ENCODE results near the gene CALCB.

CALCB gene

DNA sequence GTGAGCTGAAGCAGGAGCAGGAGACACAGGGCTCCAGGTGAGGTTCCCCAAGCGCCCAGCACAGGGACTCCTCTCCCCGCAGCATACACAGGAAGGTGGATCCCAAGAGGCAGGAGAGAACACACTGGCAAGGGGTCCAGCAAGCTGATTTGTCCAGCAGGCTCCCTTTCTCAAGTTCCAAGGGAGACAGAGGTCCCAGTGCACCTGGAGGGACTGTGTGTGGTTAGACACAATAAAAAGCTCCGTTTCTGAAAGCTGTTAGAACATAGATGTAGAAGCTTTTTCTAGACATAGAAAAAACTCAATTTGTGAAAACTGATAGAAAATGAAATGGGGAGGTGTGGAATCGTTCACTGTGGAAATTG lies 1.8 kb downstream of the CALCB start:
- Histone ChIP-seq H3K4me3 (ENCODE audit: low read length) (no peak overlapping the region), H3K9ac (ENCODE audit: low read depth, low read length) (no peak overlapping the region), H3K27ac (ENCODE audit: low read depth, low read length) (no peak overlapping the region), H3K27me3 (ENCODE audit: insufficient read depth, low read length) (peaks cover 33% of the 10 kb centered on the region), H3K36me3 (ENCODE audit: insufficient read depth, low read length) (no peaks in the 10 kb centered on the region), H3K9me3 (ENCODE audit: insufficient read depth, low read depth, low read length) (peaks cover 7% of the 10 kb centered on the region; the same call in 1 of the 2 replicates), H3K4me1 (ENCODE audit: insufficient read depth, low read length) (peaks cover 4% of the 10 kb centered on the region; the same call in 1 of the 2 replicates)
- whole genome bisulfite sequencing = 56% methylated on average over 4 of the region's 4 CpGs

DNA sequence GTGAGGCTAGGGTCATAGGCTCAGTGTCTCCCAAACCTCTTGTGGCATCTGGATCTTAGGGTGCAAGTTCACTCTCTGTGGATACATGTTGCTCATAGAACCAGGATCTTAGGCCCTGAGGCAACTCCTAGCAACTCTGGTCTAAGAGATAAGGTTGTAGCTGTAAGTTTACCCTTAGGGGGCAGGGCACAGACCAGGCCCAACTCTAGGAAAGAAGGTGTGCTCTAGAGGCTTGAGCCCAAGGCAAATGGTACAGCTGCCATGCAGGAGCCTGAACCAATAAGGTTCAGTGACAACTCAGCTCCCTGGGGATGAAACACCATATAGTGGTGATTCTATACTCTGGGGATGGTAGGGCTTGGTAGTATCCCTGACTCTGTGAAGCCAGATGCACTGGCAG lies 17.8 kb downstream of the CALCB start:
- no peaks in the 10 kb centered on the region for H3K36me3 ChIP-seq (ENCODE audit: insufficient read depth, low read length)
- H3K27me3 ChIP-seq (ENCODE audit: insufficient read depth, low read length) = no peaks in the 10 kb centered on the region
- H3K4me1 ChIP-seq (ENCODE audit: insufficient read depth, low read length) = no peaks in the 10 kb centered on the region
- H3K9me3 ChIP-seq (ENCODE audit: insufficient read depth, low read depth, low read length) = no peaks in the 10 kb centered on the region
- no peak overlapping the region for H3K9ac ChIP-seq (ENCODE audit: low read depth, low read length)
- H3K27ac ChIP-seq (ENCODE audit: low read depth, low read length) = no peak overlapping the region
- H3K4me3 ChIP-seq (ENCODE audit: low read length) = no peak overlapping the region

DNA sequence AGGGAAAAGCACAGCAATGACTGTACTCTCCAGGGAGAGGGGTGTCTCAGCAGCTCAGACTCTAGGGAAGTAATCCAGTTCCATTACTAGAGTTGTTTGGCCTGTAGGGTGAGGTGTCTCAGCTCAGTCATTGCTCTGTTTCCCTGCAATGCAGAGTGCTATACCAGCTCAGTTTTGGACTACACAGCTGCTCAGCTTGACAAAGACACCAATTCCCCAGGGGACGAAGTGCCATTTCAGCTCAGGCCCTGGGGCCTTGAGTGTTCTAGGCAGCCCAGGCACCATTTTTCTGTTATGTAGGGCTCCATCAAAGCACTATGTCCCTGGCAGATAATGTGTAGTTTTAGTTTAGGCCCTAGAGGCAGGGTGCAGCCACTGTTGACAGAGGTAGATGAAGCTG lies 18.2 kb downstream of the CALCB start:
- Histone ChIP-seq H3K27ac (ENCODE audit: low read depth, low read length) (no peak overlapping the region), H3K36me3 (ENCODE audit: insufficient read depth, low read length) (no peaks in the 10 kb centered on the region), H3K4me1 (ENCODE audit: insufficient read depth, low read length) (no peaks in the 10 kb centered on the region), H3K4me3 (ENCODE audit: low read length) (no peak overlapping the region), H3K9me3 (ENCODE audit: insufficient read depth, low read depth, low read length) (no peaks in the 10 kb centered on the region), H3K9ac (ENCODE audit: low read depth, low read length) (no peak overlapping the region), H3K27me3 (ENCODE audit: insufficient read depth, low read length) (no peaks in the 10 kb centered on the region)
- WGBS = 92% methylated on average over 1 of the region's 1 CpG

DNA sequence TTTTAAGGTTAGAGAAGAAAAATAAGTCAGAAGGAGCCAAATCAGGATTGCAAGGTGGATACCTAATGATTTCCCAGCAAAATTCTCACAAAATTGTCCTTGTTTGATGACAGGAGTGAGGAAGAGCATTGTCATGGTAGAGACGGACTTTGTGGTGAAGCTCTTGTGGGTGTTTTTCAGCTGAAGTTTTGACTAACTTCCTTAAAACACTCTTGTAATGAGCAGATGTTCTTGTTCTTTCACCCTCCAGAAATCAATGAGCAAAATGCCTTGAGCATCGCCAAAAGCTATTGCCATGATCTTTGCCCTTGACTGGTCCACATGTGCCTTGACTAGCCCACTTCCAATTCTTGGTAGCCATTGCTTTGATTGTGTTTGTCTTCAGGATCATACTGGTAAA lies 20.0 kb downstream of the CALCB start:
- H3K4me1 ChIP-seq (ENCODE audit: insufficient read depth, low read length) = no peaks in the 10 kb centered on the region
- H3K27ac ChIP-seq (ENCODE audit: low read depth, low read length) = no peak overlapping the region
- no peaks in the 10 kb centered on the region for H3K9me3 ChIP-seq (ENCODE audit: insufficient read depth, low read depth, low read length)
- H3K9ac ChIP-seq (ENCODE audit: low read depth, low read length) = no peak overlapping the region
- H3K4me3 ChIP-seq (ENCODE audit: low read length) = no peak overlapping the region
- no peaks in the 10 kb centered on the region for H3K36me3 ChIP-seq (ENCODE audit: insufficient read depth, low read length)
- 96% methylated on average over 1 of the region's 2 CpGs for WGBS
- H3K27me3 ChIP-seq (ENCODE audit: insufficient read depth, low read length) = no peaks in the 10 kb centered on the region

DNA sequence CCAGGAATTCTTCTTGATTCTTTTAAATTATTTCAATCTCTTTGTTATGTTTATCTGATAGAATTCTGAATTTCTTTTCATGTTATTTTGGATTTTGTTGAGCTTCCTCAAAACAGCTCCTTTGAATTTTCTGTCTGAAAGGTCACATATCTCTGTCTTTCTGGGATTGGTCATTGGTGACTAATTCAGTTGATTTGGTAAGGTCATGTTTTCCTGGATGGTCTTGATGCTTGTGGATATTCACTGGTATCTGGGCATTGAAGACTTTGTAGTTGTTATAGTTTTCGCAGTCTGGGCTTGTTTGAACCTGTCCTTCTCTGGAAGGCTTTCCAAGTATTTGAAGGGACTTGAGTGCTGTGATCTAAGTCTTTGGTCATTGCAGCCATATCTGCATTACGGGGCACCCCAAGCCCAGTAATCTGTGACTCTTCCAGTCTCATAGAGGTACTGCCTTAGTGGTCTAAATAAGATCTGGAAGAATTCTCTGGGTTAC lies 22.4 kb downstream of the CALCB start:
- WGBS = 86% methylated on average over 2 of the region's 2 CpGs
- H3K9ac ChIP-seq (ENCODE audit: low read depth, low read length) = no peak overlapping the region
- no peak overlapping the region for H3K27ac ChIP-seq (ENCODE audit: low read depth, low read length)
- H3K27me3 ChIP-seq (ENCODE audit: insufficient read depth, low read length) = no peaks in the 10 kb centered on the region
- H3K4me1 ChIP-seq (ENCODE audit: insufficient read depth, low read length) = no peaks in the 10 kb centered on the region
- H3K36me3 ChIP-seq (ENCODE audit: insufficient read depth, low read length) = no peaks in the 10 kb centered on the region
- H3K4me3 ChIP-seq (ENCODE audit: low read length) = no peak overlapping the region
- no peaks in the 10 kb centered on the region for H3K9me3 ChIP-seq (ENCODE audit: insufficient read depth, low read depth, low read length)

DNA sequence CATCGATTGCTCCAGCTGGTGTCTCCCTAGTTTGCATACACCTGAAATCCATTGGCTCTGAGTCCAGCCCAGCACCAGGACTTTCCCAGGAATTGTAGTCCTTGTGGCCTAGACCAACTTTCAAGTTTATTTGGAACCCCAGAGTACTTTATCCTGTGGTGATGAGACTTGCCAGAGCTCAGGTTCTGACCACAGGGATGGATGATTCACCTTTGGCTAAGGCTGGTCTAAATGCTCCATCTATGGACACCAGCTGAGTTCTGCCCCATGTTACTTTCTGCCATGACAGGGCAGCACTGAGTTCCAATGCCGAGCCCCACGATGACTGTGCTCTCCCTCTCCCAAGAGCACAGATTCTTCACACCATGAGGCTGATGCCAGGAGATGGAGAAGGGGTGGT lies 24.0 kb downstream of the CALCB start:
- H3K9me3 ChIP-seq (ENCODE audit: insufficient read depth, low read depth, low read length) = no peaks in the 10 kb centered on the region
- WGBS = 93% methylated on average over 3 of the region's 3 CpGs
- no peaks in the 10 kb centered on the region for H3K36me3 ChIP-seq (ENCODE audit: insufficient read depth, low read length)
- H3K9ac ChIP-seq (ENCODE audit: low read depth, low read length) = no peak overlapping the region
- H3K4me1 ChIP-seq (ENCODE audit: insufficient read depth, low read length) = no peaks in the 10 kb centered on the region
- H3K27ac ChIP-seq (ENCODE audit: low read depth, low read length) = no peak overlapping the region
- H3K27me3 ChIP-seq (ENCODE audit: insufficient read depth, low read length) = no peaks in the 10 kb centered on the region
- H3K4me3 ChIP-seq (ENCODE audit: low read length) = no peak overlapping the region

DNA sequence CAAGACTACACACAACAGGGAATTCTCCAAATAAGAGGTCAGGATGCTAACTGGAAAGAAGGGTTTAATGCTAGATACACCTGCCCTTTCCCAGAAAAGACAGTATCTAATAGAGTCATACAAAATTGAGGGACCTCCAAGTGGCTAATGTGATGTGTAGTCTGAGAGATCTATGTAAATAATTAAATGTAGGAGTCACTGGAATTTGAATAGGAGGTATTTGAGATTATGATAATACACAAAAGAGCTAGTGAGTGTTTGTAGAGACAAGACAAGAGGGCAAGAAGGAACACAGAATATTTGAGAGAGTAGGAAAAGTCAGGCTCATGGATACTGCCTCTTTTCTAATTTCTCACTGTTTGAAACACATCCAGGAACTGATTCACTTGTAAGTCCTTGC lies 25.9 kb downstream of the CALCB start:
- Histone ChIP-seq H3K9me3 (ENCODE audit: insufficient read depth, low read depth, low read length) (no peaks in the 10 kb centered on the region), H3K4me1 (ENCODE audit: insufficient read depth, low read length) (no peaks in the 10 kb centered on the region), H3K9ac (ENCODE audit: low read depth, low read length) (no peak overlapping the region), H3K4me3 (ENCODE audit: low read length) (no peak overlapping the region), H3K27me3 (ENCODE audit: insufficient read depth, low read length) (no peaks in the 10 kb centered on the region), H3K36me3 (ENCODE audit: insufficient read depth, low read length) (no peaks in the 10 kb centered on the region), H3K27ac (ENCODE audit: low read depth, low read length) (no peak overlapping the region)

DNA sequence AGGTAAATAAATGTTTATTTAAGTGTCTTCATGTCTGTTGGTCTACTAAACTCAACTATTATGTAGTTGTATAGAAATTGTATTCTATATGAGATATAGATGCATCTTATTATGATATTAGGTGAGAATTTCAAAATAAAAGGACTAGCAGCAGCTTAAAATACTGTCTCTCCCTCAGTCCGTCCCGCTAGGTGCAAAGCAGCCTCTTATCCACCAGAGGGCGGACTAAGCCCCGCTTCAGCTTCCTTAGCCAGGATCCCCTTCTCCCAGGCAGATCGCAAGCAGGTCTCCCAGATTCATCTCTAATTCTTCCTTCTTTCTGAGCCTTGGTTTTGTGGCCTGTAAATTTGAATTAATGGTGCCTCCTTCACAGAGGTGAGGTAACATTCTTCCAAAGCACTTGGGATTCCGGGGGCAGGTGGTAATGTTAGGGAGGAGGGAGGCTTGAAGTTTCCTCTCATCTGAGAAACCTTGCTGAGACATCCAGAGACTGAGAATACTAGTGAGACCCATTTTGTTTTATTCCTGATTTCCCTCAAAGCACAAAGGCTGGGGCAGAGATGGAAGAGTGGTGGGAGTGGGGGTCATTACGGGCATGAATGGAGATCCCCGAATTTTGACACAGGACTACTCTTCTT lies 27.8 kb downstream of the CALCB start:
- Histone ChIP-seq H3K4me1 (ENCODE audit: insufficient read depth, low read length) (no peaks in the 10 kb centered on the region; the same call in 1 of the 2 replicates), H3K27me3 (ENCODE audit: insufficient read depth, low read length) (no peaks in the 10 kb centered on the region), H3K36me3 (ENCODE audit: insufficient read depth, low read length) (no peaks in the 10 kb centered on the region), H3K4me3 (ENCODE audit: low read length) (no peak overlapping the region), H3K27ac (ENCODE audit: low read depth, low read length) (no peak overlapping the region), H3K9ac (ENCODE audit: low read depth, low read length) (no peak overlapping the region), H3K9me3 (ENCODE audit: insufficient read depth, low read depth, low read length) (no peaks in the 10 kb centered on the region)
- WGBS = 27% methylated on average over 8 of the region's 8 CpGs

DNA sequence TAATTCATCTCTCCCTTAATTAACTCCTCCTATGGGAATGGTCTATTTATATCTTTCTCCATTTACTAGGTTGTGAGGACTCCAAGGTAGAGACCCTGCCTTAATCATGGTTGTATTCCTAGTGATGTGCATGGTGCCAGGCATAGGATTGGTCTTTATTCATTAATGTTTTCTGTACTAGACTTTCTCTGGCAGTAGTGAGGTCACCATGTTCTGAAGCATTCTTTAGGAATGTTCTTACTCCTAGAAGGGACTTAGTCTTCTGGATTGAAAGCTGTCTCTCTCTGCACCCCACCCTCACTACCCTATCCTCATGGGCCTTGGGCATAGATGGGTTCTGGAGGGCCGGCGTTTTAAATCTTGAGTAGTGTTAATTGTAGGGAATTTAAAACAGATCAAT lies 30.8 kb downstream of the CALCB start:
- Histone ChIP-seq H3K27ac (ENCODE audit: low read depth, low read length) (no peak overlapping the region), H3K27me3 (ENCODE audit: insufficient read depth, low read length) (no peaks in the 10 kb centered on the region), H3K4me3 (ENCODE audit: low read length) (no peak overlapping the region), H3K9me3 (ENCODE audit: insufficient read depth, low read depth, low read length) (no peaks in the 10 kb centered on the region), H3K36me3 (ENCODE audit: insufficient read depth, low read length) (no peaks in the 10 kb centered on the region), H3K4me1 (ENCODE audit: insufficient read depth, low read length) (no peaks in the 10 kb centered on the region; the same call in 1 of the 2 replicates), H3K9ac (ENCODE audit: low read depth, low read length) (no peak overlapping the region)
- whole genome bisulfite sequencing = no CpG with 5 or more reads among the region's 2 CpGs

DNA sequence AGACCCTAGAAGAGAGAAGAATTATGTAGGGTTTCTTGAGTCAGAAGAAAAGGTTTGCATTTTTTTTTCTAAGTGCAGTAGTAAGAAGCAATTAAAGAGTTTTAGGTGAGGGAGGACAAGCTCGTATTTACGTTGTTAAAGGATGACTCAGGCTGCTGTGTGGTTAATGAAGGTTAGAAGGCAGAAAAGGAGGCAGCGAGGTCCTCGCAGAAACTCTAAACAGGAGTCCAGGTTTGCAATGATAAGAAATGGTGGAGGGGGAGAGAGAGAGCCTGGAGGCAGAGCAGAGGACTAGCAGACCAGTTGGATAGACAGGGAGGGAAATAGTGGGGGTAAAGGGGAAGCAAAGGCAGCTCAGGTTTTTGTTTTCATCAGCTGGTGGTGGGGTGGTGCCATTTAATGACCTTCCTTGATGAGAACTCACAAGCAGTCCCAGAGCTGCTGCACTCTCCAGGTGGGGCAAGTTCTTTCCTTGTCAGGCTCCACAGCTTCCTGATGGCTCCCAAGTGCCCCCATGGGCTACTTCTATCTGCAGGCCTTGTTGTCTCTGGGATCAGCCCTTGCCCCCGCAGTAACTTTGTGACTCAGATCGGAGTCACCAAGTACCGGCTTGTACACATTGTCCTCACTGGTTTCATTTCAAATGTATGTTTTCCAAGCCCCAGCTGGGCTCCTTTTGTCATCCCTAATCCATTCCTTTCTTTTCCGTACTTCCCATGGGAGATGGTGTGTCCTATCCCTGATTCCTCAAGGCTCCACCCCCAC lies 33.0 kb downstream of the CALCB start:
- no peaks in the 10 kb centered on the region for H3K27me3 ChIP-seq (ENCODE audit: insufficient read depth, low read length)
- H3K36me3 ChIP-seq (ENCODE audit: insufficient read depth, low read length) = no peaks in the 10 kb centered on the region
- no peak overlapping the region for H3K4me3 ChIP-seq (ENCODE audit: low read length)
- WGBS = 84% methylated on average over 8 of the region's 8 CpGs
- H3K27ac ChIP-seq (ENCODE audit: low read depth, low read length) = no peak overlapping the region
- H3K4me1 ChIP-seq (ENCODE audit: insufficient read depth, low read length) = no peaks in the 10 kb centered on the region; the same call in 1 of the 2 replicates
- H3K9me3 ChIP-seq (ENCODE audit: insufficient read depth, low read depth, low read length) = no peaks in the 10 kb centered on the region
- no peak overlapping the region for H3K9ac ChIP-seq (ENCODE audit: low read depth, low read length)

DNA sequence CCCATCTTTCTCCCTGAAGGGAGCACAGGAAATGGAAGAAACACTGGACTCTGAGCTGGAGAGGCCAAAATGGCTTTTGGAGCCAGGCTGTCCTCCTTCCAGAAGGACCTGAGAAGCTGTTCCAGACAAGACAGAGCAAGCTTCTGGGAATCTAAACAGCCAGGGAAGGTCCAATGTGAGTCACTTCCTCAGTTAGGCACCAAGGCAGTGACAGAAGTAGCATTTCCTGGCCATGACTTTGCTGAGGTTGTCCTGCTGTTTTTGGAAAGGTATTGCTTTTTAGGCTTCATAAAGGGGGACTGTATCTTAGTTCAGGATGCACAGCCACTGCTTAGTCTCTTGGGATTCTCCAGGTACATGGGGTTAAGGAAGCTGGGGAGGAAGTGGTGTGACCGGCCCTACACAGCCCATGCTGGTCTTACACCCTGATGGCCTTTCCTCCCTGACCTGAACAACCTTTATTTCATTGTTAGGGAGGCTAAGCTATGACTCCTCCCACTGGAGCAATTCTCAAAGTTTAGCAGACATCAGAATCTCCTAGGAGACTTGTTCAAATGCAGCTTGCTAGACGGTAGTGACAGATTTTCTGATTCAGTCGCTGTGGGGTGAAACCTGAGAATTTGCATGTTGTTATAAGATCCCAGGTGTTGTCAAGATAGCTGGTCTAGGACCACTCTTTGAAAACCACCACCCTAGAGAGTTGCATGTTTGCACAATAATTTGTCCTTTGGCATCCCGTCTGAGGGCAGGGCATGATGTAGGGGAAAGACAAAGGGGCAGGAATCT lies 34.5 kb downstream of the CALCB start:
- Histone ChIP-seq H3K9me3 (ENCODE audit: insufficient read depth, low read depth, low read length) (no peaks in the 10 kb centered on the region), H3K27ac (ENCODE audit: low read depth, low read length) (no peak overlapping the region), H3K27me3 (ENCODE audit: insufficient read depth, low read length) (peaks cover 4% of the 10 kb centered on the region), H3K36me3 (ENCODE audit: insufficient read depth, low read length) (no peaks in the 10 kb centered on the region), H3K9ac (ENCODE audit: low read depth, low read length) (no peak overlapping the region), H3K4me3 (ENCODE audit: low read length) (no peak overlapping the region), H3K4me1 (ENCODE audit: insufficient read depth, low read length) (no peaks in the 10 kb centered on the region; the same call in 1 of the 2 replicates)
- 92% methylated on average over 4 of the region's 4 CpGs for WGBS
